ENCODE measurements around the gene SLC6A7. TPM values are rescaled to one million over a fixed set of nuclear protein-coding genes. Genes with fewer than 3 reads are reported as not detected.

Gene SLC6A7
- polyA plus RNA-seq, 1 of the 3 experiments (the other 2 are of a cell fraction) = not detected

- no peaks in the 10 kb centered on the region for H3K9me2 ChIP-seq
- no peaks in the 10 kb centered on the region for H3K27me3 ChIP-seq (ENCODE audit: insufficient read depth)
- peaks cover 0 to 8% of the 10 kb centered on the region in 2 experiments; a peak in 1 of 4 replicates for H3K4me1 ChIP-seq (ENCODE audit: control insufficient read depth in 1 of 2, insufficient read depth in 2 of 2, low read depth in 1 of 2, low read length in 1 of 2)
- no peak overlapping the region for H2AFZ ChIP-seq (ENCODE audit: low read depth)
- DNase-seq = no peak
- CTCF ChIA-PET = interaction anchor here (0.6 to 1.9 kb wide), 4 partner anchors 9 to 95 kb away, joined by 3 to 11 read pairs (median 3); no protein-coding TSS in a partner anchor
- H3K4me2 ChIP-seq = no peak overlapping the region
- no peaks in the 10 kb centered on the region for H3K9me3 ChIP-seq
- WGBS (ENCODE audit: low lambda C conversion rate) = 92% methylated on average over 21 of the region's 21 CpGs
- POLR2A ChIA-PET = no interaction called here
- TF ChIP-seq NFIC (IDR thresholded peaks at IDR 0.05; ENCODE audit: borderline replicate concordance) (no peak), JUND (IDR thresholded peaks at IDR 0.05) (no peak), MXI1 (IDR thresholded peaks at IDR 0.05; ENCODE audit: low read depth, low read length) (no peak), REST (IDR thresholded peaks at IDR 0.05; ENCODE audit: low read depth, low read length) (no peak), RFX5 (IDR thresholded peaks at IDR 0.05; ENCODE audit: low read length) (no peak), NRF1 (IDR thresholded peaks at IDR 0.05; ENCODE audit: low read depth, low read length) (no peak), MAX (IDR thresholded peaks at IDR 0.05; ENCODE audit: low read depth) (no peak), CHD2 (IDR thresholded peaks at IDR 0.05; ENCODE audit: low read length, partially characterized antibody) (no peak), ZBTB33 (IDR thresholded peaks at IDR 0.05; ENCODE audit: borderline replicate concordance, low read depth) (no peak), MEF2A (IDR thresholded peaks at IDR 0.05; ENCODE audit: borderline replicate concordance, low read depth) (no peak), FOXJ3 (CRISPR knock-in tag; IDR thresholded peaks at IDR 0.05) (no peak), EP300 (IDR thresholded peaks at IDR 0.05; ENCODE audit: borderline replicate concordance in 1 of 2, low read depth in 1 of 2, low read length in 1 of 2) (no peak), GABPA (IDR thresholded peaks at IDR 0.05; ENCODE audit: low read depth) (no peak), YY1 (IDR thresholded peaks at IDR 0.05; ENCODE audit: low read depth) (no peak), POLR2AphosphoS5 (IDR thresholded peaks at IDR 0.05; ENCODE audit: low read depth, low read length) (no peak), RCOR1 (IDR thresholded peaks at IDR 0.05; ENCODE audit: low read length) (no peak), ELF1 (IDR thresholded peaks at IDR 0.05) (no peak), TAF1 (IDR thresholded peaks at IDR 0.05; ENCODE audit: borderline replicate concordance, low read depth, low read length) (no peak)
- H3F3A ChIP-seq (replicated peaks; ENCODE audit: insufficient read depth) = no peaks in the 10 kb centered on the region
- no peaks in the 10 kb centered on the region for H4K20me1 ChIP-seq (ENCODE audit: insufficient read depth)
- H3K36me3 ChIP-seq (replicated peaks in 1 of 2; ENCODE audit: control insufficient read depth in 1 of 2, insufficient read depth in 2 of 2, low read length in 1 of 2) = no peaks in the 10 kb centered on the region
- H3K27ac ChIP-seq (ENCODE audit: low read depth in 2 of 2, low read length in 1 of 2) = no peak overlapping the region
- H3K79me2 ChIP-seq (ENCODE audit: insufficient read depth) = no peaks in the 10 kb centered on the region
- no peak overlapping the region for H3K4me3 ChIP-seq (ENCODE audit: low read depth in 2 of 2, low read length in 1 of 2)
- no peak overlapping the region for H3K9ac ChIP-seq
Observed at GRCh38 chr5:150222906-150223305, 33.0 kb downstream of the SLC6A7 start.
